WTC11 (cell line): Measurements from ENCODE around the gene PSMA1. TPM values are rescaled to one million over a fixed set of nuclear protein-coding genes. Genes with fewer than 3 reads are reported as not detected.

Experiments used
- ATAC-seq: fragments of 200-7000 bp; cut with Tn5 transposase; 2 replicates; pipeline ENCODE4 v1.10.0; 2021; ENCODE audit warnings: mild to moderate bottlenecking, moderate library complexity
- CTCF ChIA-PET: fragments of 300-600 bp; sonication (Branson Sonifier 250); formaldehyde crosslinking; loops from one replicate; lab custom pipeline; 2021; ENCODE audit warnings: antibody characterized with exemption; lab: Charles Lee
- POLR2A ChIA-PET: fragments of 350-600 bp; sonication (Branson Sonifier 250); formaldehyde crosslinking; loops from one replicate; lab custom pipeline; 2021; ENCODE audit warnings: antibody characterized with exemption; lab: Charles Lee
- DNase-seq: peaks from one replicate; pipeline ENCODE4 v3.0.0; 2021; ENCODE audit warnings: low spot score
- H3K27ac Mint-ChIP-seq: 2 replicates; pipeline ENCODE4 v1.8.0; 2021; ENCODE audit warnings: mixed read lengths
- H3K27me3 Mint-ChIP-seq: 2 replicates; pipeline ENCODE4 v1.8.0; 2021; ENCODE audit warnings: low read depth, mild to moderate bottlenecking, moderate library complexity, mixed read lengths
- H3K36me3 Mint-ChIP-seq: 2 replicates; pipeline ENCODE4 v1.8.0; 2021; ENCODE audit warnings: mixed read lengths
- H3K4me1 Mint-ChIP-seq: 2 replicates; pipeline ENCODE4 v1.8.0; 2022; ENCODE audit warnings: mixed read lengths
- H3K4me3 Mint-ChIP-seq: 2 replicates; pipeline ENCODE4 v1.8.0; 2021; ENCODE audit warnings: mild to moderate bottlenecking, moderate library complexity, mixed read lengths
- H3K9me3 Mint-ChIP-seq: 2 replicates; pipeline ENCODE4 v1.8.0; 2021; ENCODE audit warnings: mixed read lengths
- ELF4 ChIP-seq: sonication (generic); formaldehyde crosslinking; IDR thresholded peaks from 2 replicates; pipeline ENCODE4 v1.8.1; 2022; ENCODE audit warnings: low read depth, mild to moderate bottlenecking, moderate library complexity, missing genetic modification reagents
- HMGA2 ChIP-seq: fragments of 250-450 bp; sonication (Bioruptor Pico); IDR thresholded peaks from 2 replicates; pipeline ENCODE4 v1.4.0; 2021; ENCODE audit warnings: mild to moderate bottlenecking, moderate library complexity
- MYBL2 ChIP-seq: sonication (generic); formaldehyde crosslinking; IDR thresholded peaks from 2 replicates; pipeline ENCODE4 v1.8.1; 2023; ENCODE audit warnings: mild to moderate bottlenecking, moderate library complexity, missing genetic modification reagents
- NFE2L1 ChIP-seq: sonication (generic); formaldehyde crosslinking; IDR thresholded peaks from 2 replicates; pipeline ENCODE4 v1.8.1; 2023; ENCODE audit warnings: missing genetic modification reagents
- NFYB ChIP-seq: sonication (generic); formaldehyde crosslinking; conservative IDR thresholded peaks from 2 replicates; pipeline ENCODE4 v1.8.0; 2022; ENCODE audit warnings: low read depth, missing genetic modification reagents
- PRDM15 ChIP-seq: sonication (generic); formaldehyde crosslinking; IDR thresholded peaks from 2 replicates; pipeline ENCODE4 v1.8.0; 2022; ENCODE audit warnings: missing genetic modification reagents
- TCF7 ChIP-seq: sonication (generic); formaldehyde crosslinking; IDR thresholded peaks from 2 replicates; pipeline ENCODE4 v1.8.0; 2022; ENCODE audit warnings: mild to moderate bottlenecking, low read depth, missing genetic modification reagents, moderate library complexity
- TEAD4 ChIP-seq: sonication (generic); formaldehyde crosslinking; IDR thresholded peaks from 2 replicates; pipeline ENCODE4 v1.8.0; 2022; ENCODE audit warnings: mild to moderate bottlenecking, missing genetic modification reagents
- TP53 ChIP-seq: sonication (generic); formaldehyde crosslinking; IDR thresholded peaks from 2 replicates; pipeline ENCODE4 v1.8.1; 2023; ENCODE audit warnings: mild to moderate bottlenecking, missing genetic modification reagents
- ZNF121 ChIP-seq: sonication (generic); formaldehyde crosslinking; IDR thresholded peaks from 2 replicates; pipeline ENCODE4 v1.8.0; 2023; ENCODE audit warnings: missing genetic modification reagents
- ZNF219 ChIP-seq: sonication (generic); formaldehyde crosslinking; IDR thresholded peaks from 2 replicates; pipeline ENCODE4 v1.8.0; 2023; ENCODE audit warnings: missing genetic modification reagents, mild to moderate bottlenecking, borderline replicate concordance
- ZNF317 ChIP-seq: sonication (generic); formaldehyde crosslinking; IDR thresholded peaks from 2 replicates; pipeline ENCODE4 v1.8.1; 2023; ENCODE audit warnings: low read depth, mild to moderate bottlenecking, moderate library complexity, missing genetic modification reagents, borderline replicate concordance
- total RNA-seq: library from RNA; stranded (reverse); gene quantifications from 3 replicates; pipeline ENCODE4 v1.2.3, GENCODE V29; 2021
- TF ChIP-seq, protein P1 (sequence below): sonication (generic); formaldehyde crosslinking; IDR thresholded peaks from 2 replicates; pipeline ENCODE4 v1.8.1; 2023; ENCODE audit warnings: mild to moderate bottlenecking, missing genetic modification reagents, borderline replicate concordance
- TF ChIP-seq, protein P2 (sequence below): sonication (generic); formaldehyde crosslinking; IDR thresholded peaks from 2 replicates; pipeline ENCODE4 v1.8.1; 2022; ENCODE audit warnings: mild to moderate bottlenecking, moderate library complexity, missing genetic modification reagents
- TF ChIP-seq, protein P3 (sequence below): sonication (generic); formaldehyde crosslinking; IDR thresholded peaks from 2 replicates; pipeline ENCODE4 v1.8.0; 2022; ENCODE audit warnings: mild to moderate bottlenecking, missing genetic modification reagents
- TF ChIP-seq, protein P4 (sequence below): sonication (generic); formaldehyde crosslinking; IDR thresholded peaks from 2 replicates; pipeline ENCODE4 v1.8.0; 2022; ENCODE audit warnings: mild to moderate bottlenecking, missing genetic modification reagents
- TF ChIP-seq, protein P5 (sequence below): sonication (generic); formaldehyde crosslinking; IDR thresholded peaks from 2 replicates; pipeline ENCODE4 v1.8.0; 2023; ENCODE audit warnings: missing genetic modification reagents, mild to moderate bottlenecking, borderline replicate concordance

PSMA1 gene
- total RNA-seq, 1 experiment from 2014 or later, result 139 TPM

GRCh38 chr11:14552089-14552488 lies 31.9 kb upstream of the PSMA1 start:
- no peaks in the 10 kb centered on the region; the same call in 1 of the 2 replicates for H3K27me3 Mint-ChIP-seq
- ChIA-PET POLR2A (no interaction called here), CTCF (interaction anchor here (1.0 to 1.2 kb wide), 2 partner anchors 9 to 356 kb away, joined by 3 to 4 read pairs; no protein-coding TSS in a partner anchor)
- ATAC-seq, result no peak
- DNase-seq, result no peak
- TF ChIP-seq, protein P1, sequence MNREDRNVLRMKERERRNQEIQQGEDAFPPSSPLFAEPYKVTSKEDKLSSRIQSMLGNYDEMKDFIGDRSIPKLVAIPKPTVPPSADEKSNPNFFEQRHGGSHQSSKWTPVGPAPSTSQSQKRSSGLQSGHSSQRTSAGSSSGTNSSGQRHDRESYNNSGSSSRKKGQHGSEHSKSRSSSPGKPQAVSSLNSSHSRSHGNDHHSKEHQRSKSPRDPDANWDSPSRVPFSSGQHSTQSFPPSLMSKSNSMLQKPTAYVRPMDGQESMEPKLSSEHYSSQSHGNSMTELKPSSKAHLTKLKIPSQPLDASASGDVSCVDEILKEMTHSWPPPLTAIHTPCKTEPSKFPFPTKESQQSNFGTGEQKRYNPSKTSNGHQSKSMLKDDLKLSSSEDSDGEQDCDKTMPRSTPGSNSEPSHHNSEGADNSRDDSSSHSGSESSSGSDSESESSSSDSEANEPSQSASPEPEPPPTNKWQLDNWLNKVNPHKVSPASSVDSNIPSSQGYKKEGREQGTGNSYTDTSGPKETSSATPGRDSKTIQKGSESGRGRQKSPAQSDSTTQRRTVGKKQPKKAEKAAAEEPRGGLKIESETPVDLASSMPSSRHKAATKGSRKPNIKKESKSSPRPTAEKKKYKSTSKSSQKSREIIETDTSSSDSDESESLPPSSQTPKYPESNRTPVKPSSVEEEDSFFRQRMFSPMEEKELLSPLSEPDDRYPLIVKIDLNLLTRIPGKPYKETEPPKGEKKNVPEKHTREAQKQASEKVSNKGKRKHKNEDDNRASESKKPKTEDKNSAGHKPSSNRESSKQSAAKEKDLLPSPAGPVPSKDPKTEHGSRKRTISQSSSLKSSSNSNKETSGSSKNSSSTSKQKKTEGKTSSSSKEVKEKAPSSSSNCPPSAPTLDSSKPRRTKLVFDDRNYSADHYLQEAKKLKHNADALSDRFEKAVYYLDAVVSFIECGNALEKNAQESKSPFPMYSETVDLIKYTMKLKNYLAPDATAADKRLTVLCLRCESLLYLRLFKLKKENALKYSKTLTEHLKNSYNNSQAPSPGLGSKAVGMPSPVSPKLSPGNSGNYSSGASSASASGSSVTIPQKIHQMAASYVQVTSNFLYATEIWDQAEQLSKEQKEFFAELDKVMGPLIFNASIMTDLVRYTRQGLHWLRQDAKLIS (CRISPR knock-in tag), result no peak
- TF ChIP-seq NFYB (CRISPR knock-in tag) (no peak), ZNF121 (CRISPR knock-in tag) (no peak), TCF7 (CRISPR knock-in tag) (no peak), ZNF219 (no peak), TP53 (CRISPR knock-in tag) (no peak), NFE2L1 (CRISPR knock-in tag) (no peak), ZNF317 (no peak), ELF4 (CRISPR knock-in tag) (no peak), MYBL2 (CRISPR knock-in tag) (no peak)
- TF ChIP-seq, protein P2, sequence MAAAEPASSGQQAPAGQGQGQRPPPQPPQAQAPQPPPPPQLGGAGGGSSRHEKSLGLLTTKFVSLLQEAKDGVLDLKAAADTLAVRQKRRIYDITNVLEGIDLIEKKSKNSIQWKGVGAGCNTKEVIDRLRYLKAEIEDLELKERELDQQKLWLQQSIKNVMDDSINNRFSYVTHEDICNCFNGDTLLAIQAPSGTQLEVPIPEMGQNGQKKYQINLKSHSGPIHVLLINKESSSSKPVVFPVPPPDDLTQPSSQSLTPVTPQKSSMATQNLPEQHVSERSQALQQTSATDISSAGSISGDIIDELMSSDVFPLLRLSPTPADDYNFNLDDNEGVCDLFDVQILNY (CRISPR knock-in tag), result no peak
- TF ChIP-seq, protein P3, sequence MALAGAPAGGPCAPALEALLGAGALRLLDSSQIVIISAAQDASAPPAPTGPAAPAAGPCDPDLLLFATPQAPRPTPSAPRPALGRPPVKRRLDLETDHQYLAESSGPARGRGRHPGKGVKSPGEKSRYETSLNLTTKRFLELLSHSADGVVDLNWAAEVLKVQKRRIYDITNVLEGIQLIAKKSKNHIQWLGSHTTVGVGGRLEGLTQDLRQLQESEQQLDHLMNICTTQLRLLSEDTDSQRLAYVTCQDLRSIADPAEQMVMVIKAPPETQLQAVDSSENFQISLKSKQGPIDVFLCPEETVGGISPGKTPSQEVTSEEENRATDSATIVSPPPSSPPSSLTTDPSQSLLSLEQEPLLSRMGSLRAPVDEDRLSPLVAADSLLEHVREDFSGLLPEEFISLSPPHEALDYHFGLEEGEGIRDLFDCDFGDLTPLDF (CRISPR knock-in tag), result no peak
- TF ChIP-seq, all 79 proteins: peak for 0
- Mint-ChIP-seq H3K4me1 (no peaks in the 10 kb centered on the region), H3K9me3 (no peaks in the 10 kb centered on the region), H3K27ac (no peak overlapping the region), H3K4me3 (no peak overlapping the region), H3K36me3 (no peaks in the 10 kb centered on the region)

- DNase-seq, result no peak
- Mint-ChIP-seq H3K9me3 (no peaks in the 10 kb centered on the region), H3K36me3 (no peaks in the 10 kb centered on the region), H3K4me3 (no peak overlapping the region), H3K4me1 (no peaks in the 10 kb centered on the region), H3K27ac (no peak overlapping the region), H3K27me3 (no peaks in the 10 kb centered on the region; the same call in 1 of the 2 replicates)
- ATAC-seq, result no peak
- ChIA-PET POLR2A (no interaction called here), CTCF (interaction anchor here (1.0 to 1.2 kb wide), 2 partner anchors 8 to 357 kb away, joined by 3 to 4 read pairs; no protein-coding TSS in a partner anchor)
- TF ChIP-seq, protein P4, sequence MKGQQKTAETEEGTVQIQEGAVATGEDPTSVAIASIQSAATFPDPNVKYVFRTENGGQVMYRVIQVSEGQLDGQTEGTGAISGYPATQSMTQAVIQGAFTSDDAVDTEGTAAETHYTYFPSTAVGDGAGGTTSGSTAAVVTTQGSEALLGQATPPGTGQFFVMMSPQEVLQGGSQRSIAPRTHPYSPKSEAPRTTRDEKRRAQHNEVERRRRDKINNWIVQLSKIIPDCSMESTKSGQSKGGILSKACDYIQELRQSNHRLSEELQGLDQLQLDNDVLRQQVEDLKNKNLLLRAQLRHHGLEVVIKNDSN (CRISPR knock-in tag), result no peak
- TF ChIP-seq, protein P5, sequence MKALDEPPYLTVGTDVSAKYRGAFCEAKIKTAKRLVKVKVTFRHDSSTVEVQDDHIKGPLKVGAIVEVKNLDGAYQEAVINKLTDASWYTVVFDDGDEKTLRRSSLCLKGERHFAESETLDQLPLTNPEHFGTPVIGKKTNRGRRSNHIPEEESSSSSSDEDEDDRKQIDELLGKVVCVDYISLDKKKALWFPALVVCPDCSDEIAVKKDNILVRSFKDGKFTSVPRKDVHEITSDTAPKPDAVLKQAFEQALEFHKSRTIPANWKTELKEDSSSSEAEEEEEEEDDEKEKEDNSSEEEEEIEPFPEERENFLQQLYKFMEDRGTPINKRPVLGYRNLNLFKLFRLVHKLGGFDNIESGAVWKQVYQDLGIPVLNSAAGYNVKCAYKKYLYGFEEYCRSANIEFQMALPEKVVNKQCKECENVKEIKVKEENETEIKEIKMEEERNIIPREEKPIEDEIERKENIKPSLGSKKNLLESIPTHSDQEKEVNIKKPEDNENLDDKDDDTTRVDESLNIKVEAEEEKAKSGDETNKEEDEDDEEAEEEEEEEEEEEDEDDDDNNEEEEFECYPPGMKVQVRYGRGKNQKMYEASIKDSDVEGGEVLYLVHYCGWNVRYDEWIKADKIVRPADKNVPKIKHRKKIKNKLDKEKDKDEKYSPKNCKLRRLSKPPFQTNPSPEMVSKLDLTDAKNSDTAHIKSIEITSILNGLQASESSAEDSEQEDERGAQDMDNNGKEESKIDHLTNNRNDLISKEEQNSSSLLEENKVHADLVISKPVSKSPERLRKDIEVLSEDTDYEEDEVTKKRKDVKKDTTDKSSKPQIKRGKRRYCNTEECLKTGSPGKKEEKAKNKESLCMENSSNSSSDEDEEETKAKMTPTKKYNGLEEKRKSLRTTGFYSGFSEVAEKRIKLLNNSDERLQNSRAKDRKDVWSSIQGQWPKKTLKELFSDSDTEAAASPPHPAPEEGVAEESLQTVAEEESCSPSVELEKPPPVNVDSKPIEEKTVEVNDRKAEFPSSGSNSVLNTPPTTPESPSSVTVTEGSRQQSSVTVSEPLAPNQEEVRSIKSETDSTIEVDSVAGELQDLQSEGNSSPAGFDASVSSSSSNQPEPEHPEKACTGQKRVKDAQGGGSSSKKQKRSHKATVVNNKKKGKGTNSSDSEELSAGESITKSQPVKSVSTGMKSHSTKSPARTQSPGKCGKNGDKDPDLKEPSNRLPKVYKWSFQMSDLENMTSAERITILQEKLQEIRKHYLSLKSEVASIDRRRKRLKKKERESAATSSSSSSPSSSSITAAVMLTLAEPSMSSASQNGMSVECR (CRISPR knock-in tag), result no peak
- TF ChIP-seq, protein P3 (CRISPR knock-in tag), result no peak
- TF ChIP-seq PRDM15 (no peak), TEAD4 (CRISPR knock-in tag) (no peak), HMGA2 (CRISPR knock-in tag) (no peak)
These were observed 31.2 kb upstream of the PSMA1 start for GRCh38 chr11:14551380-14551779.
